K562 (cell line): ENCODE measurements around the gene TIGD7.

Source experiments
- CTCF ChIP-seq, 3 experiments: IDR thresholded peaks in 2 of 3; conservative IDR thresholded peaks in 1 of 3; 2 replicates each; pipeline ENCODE4 v1.5.1; 2011 to 2012; ENCODE audit warnings: low read length in 3 of 3, mild to moderate bottlenecking in 3 of 3, control low read depth in 2 of 3, improper control_type of control experiment in 1 of 3, inconsistent platforms in 1 of 3, low read depth in 1 of 3, mixed read lengths in 1 of 3, moderate library complexity in 1 of 3; ENCODE audit not compliant: insufficient read depth in 2 of 3
- GTF3C2 ChIP-seq: IDR thresholded peaks from 3 replicates; pipeline ENCODE4 v1.6.1; 2011; ENCODE audit warnings: borderline replicate concordance, mild to moderate bottlenecking, moderate library complexity; ENCODE audit not compliant: insufficient read length; ENCODE audit errors: extremely low read depth
- SRSF1 ChIP-seq: fragments of 200-400 bp; formaldehyde crosslinking; IDR thresholded peaks from 2 replicates; pipeline ENCODE4 v1.6.1; 2017; ENCODE audit warnings: mild to moderate bottlenecking, low read depth, low read length, moderate library complexity

- TF ChIP-seq SRSF1 (no peak), CTCF (IDR thresholded peaks at IDR 0.05 in 2 of 3, conservative IDR thresholded peaks at IDR 0.05 in 1 of 3; ENCODE audit: insufficient read depth in 2 of 3, low read depth in 1 of 3, low read length in 3 of 3) (no peak), GTF3C2 (no peak)
Measured at GRCh38 chr16:3346041-3346440, 40.8 kb upstream of the TIGD7 start.
